Measurements from ENCODE around the gene SZRD1.
"Not testable (repeated sequence)": the region's sequence is repeated elsewhere in the genome, so short reads cannot be mapped to it uniquely, and the experiment has no call there.

Gene SZRD1

GRCh38 chr1:16366722-16367257 is at the start of gene SZRD1:
SZRD1 (plus strand) TSS chr1:16367242; CDS start chr1:16367258, 16 bp downstream.
- peak; percentile 87 to 94 (median 90) for DNase-seq (ENCODE audit: low read depth in 3 of 3)

- no peak for DNase-seq (ENCODE audit: low read depth in 3 of 3)
Observed at GRCh38 chr1:16318555-16318954, 48.5 kb upstream of the SZRD1 start.

- no peak for DNase-seq (ENCODE audit: low read depth in 3 of 3)
Observed at GRCh38 chr1:16321176-16321867, 45.7 kb upstream of the SZRD1 start.

GRCh38 chr1:16324456-16324890 is 42.6 kb upstream of the SZRD1 start:
- DNase-seq (ENCODE audit: low read depth in 3 of 3), result no peak

- DNase-seq (ENCODE audit: low read depth in 3 of 3), result no peak
Observed at GRCh38 chr1:16326833-16327404, 40.1 kb upstream of the SZRD1 start.

GRCh38 chr1:16334655-16335340 is 32.2 kb upstream of the SZRD1 start:
- no peak for DNase-seq (ENCODE audit: low read depth in 3 of 3)

GRCh38 chr1:16338961-16339360 is 28.1 kb upstream of the SZRD1 start:
- no peak for DNase-seq (ENCODE audit: low read depth in 3 of 3)

GRCh38 chr1:16340673-16341072 is 26.4 kb upstream of the SZRD1 start:
- DNase-seq (ENCODE audit: low read depth in 3 of 3), result no peak

- no peak for DNase-seq (ENCODE audit: low read depth in 3 of 3)
Observed at GRCh38 chr1:16342331-16343062, 24.5 kb upstream of the SZRD1 start.

GRCh38 chr1:16343276-16343675 is 23.8 kb upstream of the SZRD1 start:
- not testable (repeated sequence) for DNase-seq (ENCODE audit: low read depth in 3 of 3)

- no peak for DNase-seq (ENCODE audit: low read depth in 3 of 3)
Observed at GRCh38 chr1:16348414-16349182, 18.4 kb upstream of the SZRD1 start.

GRCh38 chr1:16349847-16350406 is 17.1 kb upstream of the SZRD1 start:
- DNase-seq (ENCODE audit: low read depth in 3 of 3), result no peak

- DNase-seq (ENCODE audit: low read depth in 3 of 3), result no peak
Observed at GRCh38 chr1:16351456-16351993, 15.5 kb upstream of the SZRD1 start.

GRCh38 chr1:16351994-16352841 is 14.8 kb upstream of the SZRD1 start, which contains the start of gene FBXO42:
FBXO42 (minus strand) TSS chr1:16352480; CDS start chr1:16315418, 37,062 bp downstream.
- peak; percentile 76 to 88 (median 85) for DNase-seq (ENCODE audit: low read depth in 3 of 3)

- no peak for DNase-seq (ENCODE audit: low read depth in 3 of 3)
Observed at GRCh38 chr1:16352842-16353535, 14.1 kb upstream of the SZRD1 start.

GRCh38 chr1:16354619-16355018 is 12.4 kb upstream of the SZRD1 start:
- DNase-seq (ENCODE audit: low read depth in 3 of 3), result no peak

- DNase-seq (ENCODE audit: low read depth in 3 of 3), result no peak
Observed at GRCh38 chr1:16356867-16357266, 10.2 kb upstream of the SZRD1 start.

- DNase-seq (ENCODE audit: low read depth in 3 of 3), result not testable (repeated sequence)
Observed at GRCh38 chr1:16365146-16365498, 1.9 kb upstream of the SZRD1 start.

All from stimulated activated CD4-positive, alpha-beta T cell treated with anti-CD3 and anti-CD28 coated beads, TNF-alpha, amount 100 ng/mL, for 24 hours (primary cell).